H1 (cell line): Measurements from ENCODE around the gene NAV3. TPM values are rescaled to one million over a fixed set of nuclear protein-coding genes. Genes with fewer than 3 reads are reported as not detected.

Experiments
- CTCF ChIA-PET: fragments of 300-600 bp; sonication (Branson Sonifier 250); formaldehyde crosslinking; loops from one replicate; lab custom pipeline; 2021; ENCODE audit not compliant: partially characterized antibody; lab: Charles Lee
- POLR2A ChIA-PET: fragments of 300-600 bp; sonication (Branson Sonifier 250); formaldehyde crosslinking; loops from one replicate; lab custom pipeline; 2021; ENCODE audit warnings: inconsistent platforms; ENCODE audit not compliant: partially characterized antibody; lab: Charles Lee
- DNase-seq, 2 experiments: peaks; one replicate each; pipeline versions ENCODE4 v3.0.0 to v3.0.0-alpha.2; 2010 to 2022; ENCODE audit warnings: low spot score in 2 of 2, low read depth in 1 of 2, mixed read lengths in 1 of 2
- FAIRE-seq: peaks from 2 replicates; lab custom pipeline; 2011; peaks lifted over from hg19 to GRCh38; lab: Jason Lieb, UNC
- H2AFZ ChIP-seq: 2 replicates; pipeline ENCODE4 v1.8.1; 2012; ENCODE audit warnings: low read length, inconsistent platforms
- H2AK5ac ChIP-seq: 2 replicates; pipeline ENCODE4 v1.6.1; 2013; ENCODE audit warnings: low read depth, low read length
- H2BK120ac ChIP-seq: replicated peaks from 2 replicates; pipeline ENCODE3; 2013; ENCODE audit warnings: low read depth, low read length, inconsistent platforms
- H2BK12ac ChIP-seq: 2 replicates; pipeline ENCODE4 v1.6.1; 2013; ENCODE audit warnings: low read depth, low read length
- H2BK15ac ChIP-seq: 2 replicates; pipeline ENCODE4 v1.6.1; 2013; ENCODE audit warnings: low read length
- H2BK20ac ChIP-seq: 2 replicates; pipeline ENCODE4 v1.6.1; 2013; ENCODE audit warnings: low read length
- H2BK5ac ChIP-seq: 2 replicates; pipeline ENCODE4 v1.6.1; 2013; ENCODE audit warnings: low read depth, low read length
- H3K14ac ChIP-seq: 2 replicates; pipeline ENCODE4 v1.6.1; 2013; ENCODE audit warnings: inconsistent platforms; ENCODE audit not compliant: insufficient read length
- H3K18ac ChIP-seq: 2 replicates; pipeline ENCODE4 v1.6.1; 2013; ENCODE audit warnings: low read length; ENCODE audit errors: extremely low read depth
- H3K23ac ChIP-seq: 2 replicates; pipeline ENCODE4 v1.6.1; 2013; ENCODE audit warnings: inconsistent platforms; ENCODE audit not compliant: insufficient read length
- H3K23me2 ChIP-seq: 2 replicates; pipeline ENCODE4 v1.6.1; 2013; ENCODE audit warnings: low read depth, low read length
- H3K27ac ChIP-seq: 2 replicates; pipeline ENCODE4 v1.6.1; 2011; ENCODE audit warnings: low read depth, low read length, inconsistent platforms
- H3K27me3 ChIP-seq, 4 experiments: replicated peaks in 1 of 4; 1 replicate in 1 of 4; 2 replicates in 3 of 4; pipeline versions ENCODE4 v1.6.1 to v1.8.1; 2011 to 2013; ENCODE audit warnings: low read length in 3 of 4, mild to moderate bottlenecking in 3 of 4, inconsistent platforms in 2 of 4, mixed read lengths in 2 of 4, moderate library complexity in 1 of 4; ENCODE audit not compliant: control insufficient read depth in 3 of 4, insufficient read depth in 3 of 4; ENCODE audit errors: extremely low read depth in 1 of 4
- H3K36me3 ChIP-seq, 4 experiments: 2 replicates each; pipeline versions ENCODE4 v1.6.1 to v1.8.1; 2011 to 2013; ENCODE audit warnings: mild to moderate bottlenecking in 4 of 4, low read length in 3 of 4, moderate library complexity in 2 of 4, control low read depth in 1 of 4, inconsistent platforms in 1 of 4; ENCODE audit not compliant: insufficient read depth in 4 of 4, control insufficient read depth in 2 of 4
- H3K4ac ChIP-seq: replicated peaks from 2 replicates; pipeline ENCODE3; 2013; ENCODE audit warnings: low read length, low read depth, mixed read lengths, inconsistent platforms; ENCODE audit not compliant: insufficient read length
- H3K4me1 ChIP-seq, 4 experiments: replicated peaks in 1 of 4; 1 replicate in 1 of 4; 2 replicates in 3 of 4; pipeline versions ENCODE4 v1.6.1 to v1.8.1; 2011 to 2013; ENCODE audit warnings: low read length in 3 of 4, inconsistent platforms in 2 of 4, mixed read lengths in 1 of 4; ENCODE audit not compliant: insufficient read depth in 4 of 4, control insufficient read depth in 3 of 4
- H3K4me2 ChIP-seq, 2 experiments: 2 replicates each; pipeline versions ENCODE4 v1.6.1 to v1.8.1; 2011 to 2013; ENCODE audit warnings: low read depth in 2 of 2, low read length in 2 of 2, control low read depth in 1 of 2, inconsistent platforms in 1 of 2, mild to moderate bottlenecking in 1 of 2; ENCODE audit not compliant: insufficient read depth in 1 of 2
- H3K4me3 ChIP-seq, 4 experiments: fragments of 200-600, 300-600 bp in 1 of 4; sonication (generic), shearing (Covaris generic), sonication (Bioruptor Twin) in 1 of 4; 2 replicates each; pipeline versions ENCODE4 v1.5.1 to v1.8.1; 2011 to 2016; ENCODE audit warnings: low read length in 4 of 4, low read depth in 3 of 4, control low read depth in 2 of 4, inconsistent platforms in 2 of 4, mild to moderate bottlenecking in 2 of 4, mixed read lengths in 1 of 4, moderate library complexity in 1 of 4; ENCODE audit not compliant: insufficient read depth in 2 of 4; ENCODE audit errors: extremely low read depth in 1 of 4
- H3K56ac ChIP-seq: replicated peaks from 2 replicates; pipeline ENCODE3; 2013; ENCODE audit warnings: low read depth, mild to moderate bottlenecking, mixed read lengths, low read length, inconsistent platforms; ENCODE audit not compliant: insufficient read length
- H3K79me1 ChIP-seq: 2 replicates; pipeline ENCODE4 v1.6.1; 2013; ENCODE audit warnings: low read depth, low read length, control low read depth
- H3K79me2 ChIP-seq, 2 experiments: 2 replicates each; pipeline versions ENCODE4 v1.6.1 to v1.8.1; 2012 to 2013; ENCODE audit warnings: low read length in 2 of 2, mild to moderate bottlenecking in 2 of 2, inconsistent platforms in 1 of 2; ENCODE audit not compliant: insufficient read depth in 2 of 2, control insufficient read depth in 1 of 2
- H3K9ac ChIP-seq, 4 experiments: replicated peaks in 1 of 4; 1 replicate in 1 of 4; 2 replicates in 3 of 4; pipeline versions ENCODE4 v1.6.1 to v1.8.1; 2011 to 2013; ENCODE audit warnings: low read depth in 3 of 4, low read length in 3 of 4, control low read depth in 2 of 4, mild to moderate bottlenecking in 2 of 4, moderate library complexity in 2 of 4, inconsistent platforms in 1 of 4; ENCODE audit errors: extremely low read depth in 1 of 4
- H3K9me3 ChIP-seq, 2 experiments: 2 replicates each; pipeline versions ENCODE4 v1.6.1 to v1.8.1; 2012 to 2013; ENCODE audit warnings: mild to moderate bottlenecking in 2 of 2, moderate library complexity in 2 of 2, control low read depth in 1 of 2, inconsistent platforms in 1 of 2, low read depth in 1 of 2, low read length in 1 of 2, mixed read lengths in 1 of 2; ENCODE audit not compliant: insufficient read depth in 2 of 2
- H4K20me1 ChIP-seq, 2 experiments: replicated peaks in 1 of 2; 2 replicates each; pipeline versions ENCODE3 to v1.8.1; 2011 to 2013; ENCODE audit warnings: inconsistent platforms in 2 of 2, low read length in 2 of 2, mild to moderate bottlenecking in 1 of 2; ENCODE audit not compliant: insufficient read depth in 2 of 2, control insufficient read depth in 1 of 2
- H4K5ac ChIP-seq: 2 replicates; pipeline ENCODE4 v1.6.1; 2013; ENCODE audit warnings: low read length, low read depth, mixed read lengths, inconsistent platforms; ENCODE audit not compliant: insufficient read length
- H4K8ac ChIP-seq: 2 replicates; pipeline ENCODE4 v1.8.0; 2013; ENCODE audit warnings: mild to moderate bottlenecking, moderate library complexity, low read length, inconsistent platforms; ENCODE audit not compliant: insufficient read depth; ENCODE audit errors: extremely low read depth
- H4K91ac ChIP-seq: replicated peaks from 2 replicates; pipeline ENCODE3; 2013; ENCODE audit warnings: low read length, mixed read lengths, inconsistent platforms; ENCODE audit not compliant: insufficient read length
- ATF2 ChIP-seq: IDR thresholded peaks from 2 replicates; pipeline ENCODE4 v1.6.1; 2012; ENCODE audit warnings: low read length, inconsistent platforms
- BACH1 ChIP-seq: IDR thresholded peaks from 2 replicates; pipeline ENCODE4 v1.6.1; 2012; ENCODE audit warnings: low read length, improper control_type of control experiment
- BRCA1 ChIP-seq: IDR thresholded peaks from 2 replicates; pipeline ENCODE4 v1.6.1; 2012; ENCODE audit warnings: low read depth, low read length, improper control_type of control experiment
- CBX8 ChIP-seq: fragments of 300-800, 300-1000 bp; sonication (generic); IDR thresholded peaks from 2 replicates; pipeline ENCODE4 v1.7.1; 2016; ENCODE audit warnings: low read depth, low read length, borderline replicate concordance
- CHD1 ChIP-seq: IDR thresholded peaks from 2 replicates; pipeline ENCODE4 v1.6.1; 2012; ENCODE audit warnings: low read depth, low read length, improper control_type of control experiment
- HDAC6 ChIP-seq: IDR thresholded peaks from one replicate; pipeline ENCODE4 v1.7.1; 2012; ENCODE audit warnings: low read depth, mild to moderate bottlenecking, inconsistent platforms, low read length, moderate library complexity
- KDM1A ChIP-seq: fragments of 200-600, 300-600 bp; sonication (generic); IDR thresholded peaks from 2 replicates; pipeline ENCODE4 v1.7.1; 2016; ENCODE audit warnings: mild to moderate bottlenecking, low read length, borderline replicate concordance
- MAFK ChIP-seq: IDR thresholded peaks from 2 replicates; pipeline ENCODE4 v1.6.1; 2012; ENCODE audit warnings: low read depth, mild to moderate bottlenecking, improper control_type of control experiment, low read length
- RNF2 ChIP-seq: fragments of 200-900, 300-1000 bp; sonication (generic); IDR thresholded peaks from 2 replicates; pipeline ENCODE4 v1.7.1; 2016; ENCODE audit warnings: borderline replicate concordance, low read depth, mild to moderate bottlenecking, antibody characterized with exemption, low read length; ENCODE audit not compliant: poor library complexity, severe bottlenecking; ENCODE audit errors: missing control alignments
- SIN3A ChIP-seq, 2 experiments: IDR thresholded peaks in 1 of 2; conservative IDR thresholded peaks in 1 of 2; 2 replicates each; pipeline ENCODE4 v1.6.1; 2011 to 2012; ENCODE audit warnings: low read length in 2 of 2, improper control_type of control experiment in 1 of 2, low read depth in 1 of 2, mild to moderate bottlenecking in 1 of 2
- SIX5 ChIP-seq: IDR thresholded peaks from 2 replicates; pipeline ENCODE4 v1.6.1; 2011; ENCODE audit warnings: mild to moderate bottlenecking, low read depth, low read length
- TCF12 ChIP-seq: IDR thresholded peaks from 2 replicates; pipeline ENCODE4 v1.6.1; 2011; ENCODE audit warnings: low read depth, mild to moderate bottlenecking, low read length
- ZNF274 ChIP-seq: IDR thresholded peaks from 2 replicates; pipeline ENCODE4 v1.7.0; 2012; ENCODE audit warnings: low read length, borderline replicate concordance; ENCODE audit errors: extremely low read depth
- WGBS, 2 experiments: shearing (Covaris generic) in 1 of 2; methylation state at CpG; one replicate each; pipeline versions ENCODE4 v1.1.6 to v1.1.7; 2013 to 2015; ENCODE audit warnings: low lambda C conversion rate in 2 of 2, mixed read lengths in 2 of 2, inconsistent platforms in 1 of 2, low coverage in 1 of 2, missing lambda C conversion rate in 1 of 2; ENCODE audit not compliant: insufficient replicate concordance in 2 of 2, insufficient coverage in 1 of 2, insufficient read length in 1 of 2; ENCODE audit errors: extremely low coverage in 1 of 2, missing lambda C conversion rate in 1 of 2; 5-methylcytosine and 5-hydroxymethylcytosine counted together
- polyA plus RNA-seq, 7 experiments: library from polyadenylated mRNA; depleted of rRNA in 3 of 7; stranded (reverse) in 5 of 7; unstranded in 2 of 7; fragments of >200 nt in 5 of 7; fragments of 200-250 nt in 2 of 7; gene quantifications; 1 replicate in 5 of 7; 2 replicates in 1 of 7; 4 replicates in 1 of 7; pipeline versions ENCODE4 v1.2.1 to v1.2.3, GENCODE V29; 2011 to 2013; ENCODE audit warnings: missing spikeins in 2 of 7, mixed read lengths in 2 of 7
- total RNA-seq: library from RNA; stranded (reverse); fragmentation: NEBNext Ultra II Directional; extraction: Animal tissue kit (Norgen Biotek cat#: 25700); gene quantifications from 2 replicates; pipeline ENCODE4 v1.2.1, GENCODE V29; 2021

NAV3 gene
- total and polyA plus RNA-seq, 2 of the 8 experiments (the other 6 are each of a cell fraction or from before 2014, with no cell fraction given) = 0.47 to 5.0 TPM

- Histone ChIP-seq H3K36me3 (no peaks in the 10 kb centered on the region), H3K4me2 (no peak overlapping the region), H3K14ac (no peak overlapping the region), H2AK5ac (no peak overlapping the region), H3K56ac (no peak overlapping the region), H4K8ac (no peak overlapping the region), H2AFZ (no peak overlapping the region), H2BK5ac (no peak overlapping the region), H3K79me1 (no peaks in the 10 kb centered on the region), H3K9me3 (no peaks in the 10 kb centered on the region), H4K20me1 (no peaks in the 10 kb centered on the region), H4K5ac (no peak overlapping the region), H2BK20ac (no peak overlapping the region), H3K79me2 (no peaks in the 10 kb centered on the region), H2BK12ac (no peak overlapping the region), H3K27me3 (no peaks in the 10 kb centered on the region), H3K23me2 (no peaks in the 10 kb centered on the region), H3K4me3 (no peak overlapping the region), H3K4me1 (no peaks in the 10 kb centered on the region; a peak in 1 of 7 replicates), H2BK15ac (no peak overlapping the region), H4K91ac (no peak overlapping the region), H3K27ac (no peak overlapping the region), H3K9ac (no peak overlapping the region), H3K4ac (no peak overlapping the region), H3K18ac (no peak overlapping the region), H2BK120ac (no peak overlapping the region), H3K23ac (no peak overlapping the region)
- no peak for DNase-seq
- ChIA-PET CTCF (interaction anchor here (0.8 to 1.3 kb wide), 2 partner anchors 9 to 218 kb away, joined by 3 to 4 read pairs; no protein-coding TSS in a partner anchor), POLR2A (no interaction called here)
- FAIRE-seq = no peak
- 98% methylated on average over 2 of the region's 2 CpGs; no CpG with 5 or more reads in 1 of the 2 experiments for WGBS, 2 experiments
- TF ChIP-seq CHD1 = no peak
- TF ChIP-seq HDAC6 = no peak
- no peak for TF ChIP-seq BRCA1
- no peak for TF ChIP-seq MAFK
- TF ChIP-seq KDM1A = no peak
- no peak for TF ChIP-seq SIN3A (conservative IDR thresholded peaks at IDR 0.05 in 1 of 2, IDR thresholded peaks at IDR 0.05 in 1 of 2; ENCODE audit: low read depth in 1 of 2, low read length in 2 of 2)
- TF ChIP-seq ZNF274 = no peak
- TF ChIP-seq SIX5 = no peak
- TF ChIP-seq TCF12 = no peak
- no peak for TF ChIP-seq ATF2
- TF ChIP-seq BACH1 = no peak
- no peak for TF ChIP-seq CBX8
- TF ChIP-seq RNF2 = no peak
These were observed 390.1 kb downstream of the NAV3 start for GRCh38 chr12:78220811-78221210.
